NCI-H2107 treated with DMSO at 0.1 percent for 48 hours (cell line): ENCODE data around the gene DENND11.

Experiments
- DNase-seq: peaks from one replicate; lab custom pipeline; 2025; ENCODE audit not compliant: unreplicated experiment; lab: John Stamatoyannopoulos, UW

Gene DENND11

DNA sequence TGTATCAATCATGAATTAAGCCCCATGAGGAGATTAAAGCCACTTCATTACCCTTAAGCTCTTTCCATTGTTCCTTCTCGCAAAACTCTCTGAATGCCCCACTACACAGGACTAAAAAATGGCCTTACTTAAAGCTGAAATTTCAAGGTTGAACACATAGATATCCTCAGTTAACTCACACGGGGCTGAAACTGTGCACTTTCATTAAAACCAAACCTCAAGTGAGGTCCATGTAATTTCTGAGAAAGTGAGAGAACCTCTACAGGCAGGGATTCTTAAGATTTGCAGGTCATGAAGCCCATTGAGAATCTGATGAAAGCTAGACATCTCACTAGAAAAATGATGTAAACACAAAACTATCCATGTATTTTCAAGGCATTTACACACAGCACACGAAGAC lies 15.9 kb downstream of the DENND11 start:
- DNase-seq: no peak

DNA sequence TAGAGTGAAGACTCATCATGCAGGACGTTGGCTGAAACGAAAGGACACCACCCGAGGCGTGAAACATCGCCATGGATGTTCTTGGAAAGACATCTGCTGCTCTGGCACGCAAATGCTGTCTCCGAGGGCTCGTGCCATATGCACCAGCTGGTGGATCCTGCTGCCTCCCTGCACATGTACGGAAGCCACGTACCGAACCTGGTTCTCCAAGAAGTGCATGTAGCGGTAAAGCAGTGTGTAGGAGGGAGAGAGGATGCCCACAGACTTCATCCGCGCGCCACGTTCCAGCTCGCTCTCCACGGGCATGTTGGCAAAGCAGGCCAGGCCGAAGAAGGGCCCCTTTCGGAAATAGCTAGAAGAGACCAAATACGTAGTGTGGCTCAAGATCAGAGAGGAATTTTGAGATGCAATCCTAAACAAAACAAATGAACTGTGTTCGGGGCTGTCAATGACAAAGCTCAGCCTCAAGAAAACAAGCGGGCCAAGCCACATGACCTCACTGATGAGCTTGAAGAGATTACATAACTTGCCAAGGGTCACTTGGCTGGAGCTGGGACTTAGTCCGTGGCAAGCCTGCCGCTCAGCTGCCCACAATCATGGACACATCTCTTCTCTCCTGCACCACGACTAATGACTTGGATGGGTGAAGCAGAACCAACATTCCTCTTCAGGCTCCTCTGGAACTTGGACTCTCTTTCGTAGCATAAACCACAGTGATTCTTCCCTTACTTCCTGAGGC lies 16.5 kb downstream of the DENND11 start:
- no peak for DNase-seq

DNA sequence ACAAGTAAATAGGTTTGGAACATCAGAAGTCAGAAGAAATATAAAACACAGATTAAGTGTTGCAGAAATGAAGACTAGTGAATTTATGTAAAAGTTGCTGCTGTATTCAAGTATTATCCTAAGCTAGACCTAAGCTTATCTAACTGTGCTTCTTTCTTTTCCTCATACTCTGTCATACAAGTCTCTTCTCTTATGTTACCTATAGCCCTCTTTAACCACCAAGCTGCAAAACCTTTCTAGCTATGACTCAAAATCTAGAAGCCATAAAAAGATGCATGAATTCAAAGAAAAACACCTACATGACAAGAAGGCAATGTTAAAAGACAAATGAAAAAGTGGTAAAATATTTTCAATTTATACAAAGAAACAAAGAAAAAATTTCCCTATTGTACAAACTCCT lies 23.0 kb downstream of the DENND11 start:
- no peak for DNase-seq

DNA sequence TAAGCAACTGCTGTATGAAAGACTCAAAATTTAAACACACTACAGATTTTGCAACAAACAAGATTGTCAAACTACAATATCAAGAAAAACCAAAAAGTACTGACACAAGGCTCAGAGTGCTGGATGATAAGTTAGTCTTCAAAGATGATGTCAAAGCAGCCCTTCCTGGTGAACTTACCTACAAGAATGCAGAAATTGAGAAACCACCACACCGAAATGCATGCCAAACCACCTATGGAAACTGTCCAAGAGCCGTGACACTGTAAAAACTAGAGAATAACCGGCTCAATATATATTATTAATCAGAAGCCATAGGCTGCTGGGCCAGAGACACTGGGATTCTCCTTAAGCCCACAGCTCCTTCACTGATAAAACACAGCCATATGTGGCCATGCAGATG lies 25.3 kb downstream of the DENND11 start:
- no peak for DNase-seq

DNA sequence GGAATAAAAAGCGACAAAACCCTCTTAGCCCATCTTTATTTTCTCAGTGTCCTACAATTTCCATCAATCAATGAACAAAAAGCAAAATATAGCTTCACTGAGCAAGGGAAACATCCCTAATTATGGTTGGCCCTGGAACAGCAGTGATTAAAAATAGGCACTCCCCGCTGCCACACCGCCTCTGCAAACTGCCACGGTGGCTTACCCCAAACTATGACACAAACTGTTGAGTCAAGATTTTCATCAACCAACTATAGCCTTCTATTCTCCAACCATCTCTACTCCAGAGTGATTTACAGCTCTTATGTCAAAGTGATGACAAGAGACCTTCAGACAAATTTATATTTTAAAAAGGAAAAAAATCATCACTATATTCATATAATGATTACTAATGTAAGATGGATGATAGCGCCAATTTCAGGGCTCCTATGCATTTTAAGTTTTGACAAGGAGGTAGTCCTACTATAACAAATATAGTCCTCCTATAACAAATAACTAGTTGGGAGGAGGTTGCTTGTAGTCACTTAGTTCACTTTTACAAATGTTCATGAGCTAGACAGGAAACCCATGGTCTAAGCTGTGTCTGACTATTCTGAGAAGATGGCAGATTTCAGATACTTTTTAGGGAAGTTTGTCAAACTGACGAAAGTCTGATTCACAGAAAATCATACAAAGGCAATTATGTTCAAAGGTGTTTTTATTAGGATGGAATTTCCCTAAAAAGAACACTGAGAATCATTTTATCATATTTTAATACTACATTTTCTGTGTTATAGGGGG lies 26.3 kb downstream of the DENND11 start:
- no peak for DNase-seq

DNA sequence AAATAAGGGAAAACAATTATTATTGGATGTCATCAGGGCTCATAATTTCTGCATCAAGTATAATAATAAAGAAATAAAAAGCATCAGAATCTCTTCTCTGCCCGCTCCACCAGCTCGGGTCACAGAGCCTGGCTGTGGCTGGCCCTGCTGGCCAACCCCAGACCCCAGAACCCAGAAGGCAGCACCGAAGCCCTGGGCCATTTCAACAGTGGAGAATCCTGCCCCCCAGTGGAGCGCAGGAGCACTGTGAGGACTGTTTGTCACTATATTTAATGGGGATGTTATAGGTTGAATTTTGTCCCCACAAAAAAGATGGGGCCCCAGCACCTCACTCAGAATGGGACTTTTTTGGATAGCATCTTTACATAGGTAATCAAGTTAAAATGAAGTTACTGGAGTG lies 27.3 kb downstream of the DENND11 start:
- no peak for DNase-seq

DNA sequence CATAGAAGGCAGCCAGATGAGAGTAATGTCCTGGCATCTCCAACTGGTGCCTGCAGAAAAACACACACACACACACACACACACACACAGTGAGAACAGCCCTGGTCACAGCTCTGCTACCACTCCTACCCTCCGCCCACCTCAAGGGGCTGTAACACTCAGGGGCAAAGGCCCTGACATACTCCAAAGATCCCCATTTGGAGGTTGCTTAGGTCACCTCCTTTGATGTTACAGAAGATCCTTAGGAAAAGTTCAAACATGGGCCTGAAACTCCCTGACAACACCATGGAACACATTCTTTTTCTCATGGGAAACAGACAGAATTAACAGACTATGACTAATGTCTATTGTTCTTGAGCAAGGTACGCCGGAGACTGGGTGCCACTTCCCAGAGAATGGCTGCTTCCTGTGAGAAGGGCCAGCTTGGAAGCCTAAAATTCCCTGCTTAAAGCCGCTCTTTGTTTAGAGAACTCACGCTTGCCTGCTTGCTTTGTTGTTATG lies 27.7 kb downstream of the DENND11 start:
- no peak for DNase-seq

DNA sequence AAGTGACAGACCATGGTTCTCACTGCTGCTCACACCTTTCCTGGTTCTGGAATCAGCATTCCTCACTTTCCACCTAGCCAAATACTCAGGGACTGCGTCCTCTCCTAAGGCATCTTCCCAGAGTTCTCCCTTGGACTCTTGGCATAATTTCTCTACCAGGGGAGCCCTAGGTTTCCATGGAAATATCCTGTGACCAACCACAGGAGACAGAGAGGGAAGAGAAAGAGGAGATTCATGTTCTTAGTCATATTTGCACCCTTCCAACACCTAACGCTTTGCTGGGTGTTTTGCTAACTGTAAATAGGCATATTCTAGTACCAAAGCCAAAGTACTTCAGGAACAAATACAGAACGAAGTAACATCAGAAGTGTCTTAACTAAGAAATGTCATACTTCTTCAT lies 28.6 kb downstream of the DENND11 start:
- DNase-seq: no peak

DNA sequence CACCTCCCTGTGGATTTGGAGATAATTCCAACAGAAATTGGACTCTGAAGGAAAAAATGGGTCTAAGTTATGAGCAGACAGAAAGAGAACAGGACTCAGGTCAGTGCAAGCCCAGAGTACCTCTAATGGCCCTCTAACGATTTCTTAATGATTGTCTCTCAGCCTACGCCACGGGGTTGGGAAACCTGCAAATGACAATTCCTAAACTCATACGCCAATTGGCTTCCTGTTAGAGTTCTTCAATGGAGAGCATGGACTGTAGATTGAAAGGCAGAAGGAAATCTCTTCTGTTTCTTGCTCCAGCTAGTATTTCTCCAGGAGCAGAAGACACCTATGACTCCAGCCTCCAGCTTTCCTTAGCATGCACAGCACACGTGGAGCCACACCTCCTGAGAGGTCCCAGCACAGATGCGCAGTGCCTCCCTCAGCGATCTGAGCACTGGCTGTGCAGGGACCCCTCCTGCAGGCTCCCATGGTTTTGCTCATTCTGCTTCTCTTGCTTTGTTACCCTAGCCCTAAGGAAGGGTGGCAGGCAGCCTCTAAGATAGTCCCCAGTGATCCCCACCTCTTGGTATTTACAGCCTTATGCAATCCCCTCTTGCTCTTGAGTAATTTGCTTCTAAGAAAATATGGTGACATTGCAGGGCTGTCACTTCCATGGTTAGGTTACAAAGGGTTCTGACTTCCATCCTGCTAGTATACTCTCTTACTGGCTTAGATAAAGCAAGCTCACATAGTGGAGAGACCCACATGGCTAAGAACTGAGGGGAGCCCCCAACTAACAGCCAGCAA lies 30.1 kb downstream of the DENND11 start:
- DNase-seq: no peak

DNA sequence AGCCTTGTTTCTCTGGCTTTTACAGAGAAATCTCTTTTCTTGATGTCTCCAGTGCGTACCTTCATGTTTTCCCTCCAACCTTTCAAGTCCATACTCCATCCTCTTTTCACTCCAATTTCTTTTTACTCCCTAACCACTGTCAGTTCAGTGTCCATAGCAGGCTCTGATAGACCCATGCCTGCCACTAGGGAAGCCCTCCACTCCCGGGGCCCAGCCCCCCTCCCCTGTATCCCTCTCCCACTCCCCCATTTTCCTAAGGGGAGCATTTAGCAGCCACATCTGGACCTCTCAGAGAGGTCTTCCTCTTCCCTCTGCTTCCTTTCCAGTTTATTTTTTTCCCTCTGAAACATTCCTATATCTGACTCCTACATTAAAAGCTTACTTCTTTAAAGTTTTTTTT lies 33.1 kb downstream of the DENND11 start:
- DNase-seq: no peak

DNA sequence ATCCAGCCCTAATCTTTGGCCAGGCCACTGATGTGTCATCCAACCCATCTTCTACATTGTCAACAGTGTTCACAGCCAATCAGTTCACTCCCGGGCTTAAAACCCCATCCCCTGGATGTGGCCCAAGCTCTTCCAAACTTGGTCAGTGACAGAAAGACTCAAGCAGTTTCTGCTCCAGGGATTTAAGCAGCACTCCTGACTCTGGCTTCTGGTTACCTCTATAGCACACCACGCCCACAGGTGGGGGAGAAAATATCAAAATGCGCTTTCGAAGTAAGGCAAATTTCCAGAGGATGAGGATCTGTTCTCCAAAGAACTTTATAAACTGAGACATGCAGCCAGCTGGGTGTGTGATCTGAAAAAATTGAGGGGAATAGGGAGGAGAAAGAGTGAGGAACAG lies 35.9 kb downstream of the DENND11 start:
- DNase-seq: no peak

DNA sequence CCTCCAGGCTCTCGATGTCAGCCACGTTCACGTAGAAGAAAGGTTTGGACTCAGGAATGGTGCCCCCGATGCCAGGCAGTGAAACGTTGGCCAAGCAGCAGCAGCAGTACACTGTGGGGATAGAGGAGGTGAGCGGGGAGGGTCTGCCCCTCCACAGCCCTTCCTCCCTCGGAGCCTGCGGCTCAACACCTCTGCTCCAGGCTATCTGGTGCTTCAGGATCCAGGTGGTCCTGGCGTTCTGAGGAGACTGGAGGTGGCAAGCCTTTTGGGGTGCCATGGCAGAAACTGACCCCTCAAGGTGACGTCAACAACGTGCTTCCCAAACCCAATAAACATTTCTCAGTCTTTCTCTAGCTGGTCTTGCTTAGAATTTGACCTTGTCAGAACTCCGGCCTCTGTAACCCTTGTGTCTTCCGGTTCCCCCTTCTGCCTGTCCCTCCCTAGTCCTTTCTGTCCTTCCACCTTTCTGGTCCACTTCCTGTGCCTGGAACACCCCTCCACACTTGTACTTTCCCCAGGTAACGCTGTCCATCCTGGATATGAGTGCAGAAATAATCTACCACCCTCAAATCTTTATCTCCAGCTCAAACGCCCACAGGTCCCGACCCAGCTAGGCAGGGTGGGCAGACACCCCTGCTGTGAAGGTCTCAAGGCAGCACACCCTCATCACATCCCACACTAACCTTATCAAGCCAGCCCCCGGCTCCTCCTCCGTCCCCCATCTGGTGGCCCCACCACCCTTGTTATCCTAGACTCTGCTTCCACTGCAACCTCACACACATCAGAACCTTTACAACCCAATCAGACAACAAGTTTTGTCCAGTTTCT lies 36.5 kb downstream of the DENND11 start:
- DNase-seq: no peak

DNA sequence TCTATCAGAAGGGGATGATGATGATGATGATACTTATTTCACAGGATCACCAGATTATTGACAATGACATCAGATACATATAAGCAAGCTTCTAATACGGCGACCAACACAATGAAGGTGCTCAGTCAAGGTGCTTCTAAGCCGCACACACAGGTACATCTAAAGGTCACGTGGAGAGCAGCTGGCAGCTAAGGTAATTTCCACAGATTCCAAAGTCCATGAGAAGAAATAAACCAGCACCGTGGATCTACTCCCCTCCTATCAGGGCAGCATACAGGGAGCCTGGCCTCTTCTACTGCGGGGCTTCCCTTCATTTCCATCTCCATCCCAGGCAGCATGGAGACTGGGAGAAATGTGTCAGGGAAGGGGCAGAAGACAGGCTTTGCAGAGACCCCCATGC lies 37.5 kb downstream of the DENND11 start:
- no peak for DNase-seq

DNA sequence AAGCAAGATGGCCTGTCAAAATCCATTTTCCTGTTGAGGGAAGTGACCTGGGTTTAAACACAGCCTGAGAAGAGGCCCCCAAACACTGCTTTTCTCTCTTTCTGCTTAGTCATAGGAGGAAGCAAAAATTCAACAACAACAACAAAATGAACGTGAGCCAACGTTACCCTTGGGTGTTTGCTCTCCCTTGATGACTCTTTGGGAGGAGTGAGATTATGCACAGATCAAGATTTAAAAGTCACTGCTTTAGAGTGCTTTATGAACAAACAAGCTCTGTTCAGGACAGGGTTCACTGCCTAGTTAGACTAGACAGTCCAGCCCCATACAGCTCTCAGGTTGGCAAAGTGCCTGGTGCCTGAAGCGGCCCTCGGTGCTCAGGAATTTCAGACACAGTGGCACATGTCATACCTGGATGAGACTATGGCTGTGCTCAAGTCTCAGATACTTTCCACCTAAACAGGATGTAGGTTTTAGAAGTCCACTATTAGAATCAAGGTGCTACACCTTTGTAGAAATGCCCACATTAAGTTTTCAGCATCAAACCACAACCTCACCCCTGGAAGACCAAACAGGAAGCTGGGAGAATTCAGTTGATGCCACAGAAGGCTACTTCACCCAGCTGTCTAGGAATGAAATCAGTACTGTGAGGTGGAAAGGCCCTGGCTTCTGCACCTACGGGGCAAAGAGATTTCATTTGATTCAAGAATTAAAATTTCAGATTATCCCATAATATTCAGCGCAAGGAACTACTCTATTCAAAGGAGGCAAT lies 38.7 kb downstream of the DENND11 start:
- no peak for DNase-seq

DNA sequence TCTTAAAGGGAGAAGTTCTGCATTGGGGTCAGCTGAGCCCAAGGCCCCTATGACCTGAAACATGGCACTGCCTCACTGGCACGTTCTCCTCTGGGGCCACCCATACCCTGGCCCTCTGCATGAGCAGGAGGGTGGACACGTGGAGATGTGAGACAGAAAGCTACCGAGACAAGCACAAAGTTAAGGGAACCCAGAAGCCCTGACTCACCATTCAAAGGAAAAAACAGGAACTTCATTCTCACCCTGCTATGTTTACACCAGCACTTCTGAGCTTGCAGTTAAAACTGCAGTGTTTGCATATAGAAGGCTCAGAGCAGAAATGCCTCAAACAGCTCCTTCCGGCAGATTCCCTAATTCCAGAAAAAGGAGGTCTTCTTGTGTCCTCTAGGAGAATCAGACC lies 41.7 kb downstream of the DENND11 start:
- DNase-seq: no peak

DNA sequence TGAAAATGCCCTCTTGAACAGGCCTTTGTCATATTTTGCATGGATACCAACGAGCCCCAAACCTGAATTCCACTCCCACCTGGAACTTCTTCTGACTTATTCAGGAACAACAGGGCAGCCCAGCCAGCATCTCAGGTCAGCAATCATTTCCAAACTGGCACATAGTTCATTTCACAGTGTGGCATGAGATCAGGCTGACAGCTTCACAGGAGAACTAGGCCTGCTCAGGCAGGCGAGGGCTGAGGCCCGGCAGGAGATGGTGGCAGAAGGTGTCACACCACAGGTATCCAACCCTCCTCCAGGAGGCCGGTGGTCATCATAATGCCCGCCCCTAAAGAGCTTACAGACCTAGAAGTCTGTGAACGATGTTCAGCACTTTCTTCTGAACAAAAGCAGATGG lies 42.5 kb downstream of the DENND11 start:
- no peak for DNase-seq

DNA sequence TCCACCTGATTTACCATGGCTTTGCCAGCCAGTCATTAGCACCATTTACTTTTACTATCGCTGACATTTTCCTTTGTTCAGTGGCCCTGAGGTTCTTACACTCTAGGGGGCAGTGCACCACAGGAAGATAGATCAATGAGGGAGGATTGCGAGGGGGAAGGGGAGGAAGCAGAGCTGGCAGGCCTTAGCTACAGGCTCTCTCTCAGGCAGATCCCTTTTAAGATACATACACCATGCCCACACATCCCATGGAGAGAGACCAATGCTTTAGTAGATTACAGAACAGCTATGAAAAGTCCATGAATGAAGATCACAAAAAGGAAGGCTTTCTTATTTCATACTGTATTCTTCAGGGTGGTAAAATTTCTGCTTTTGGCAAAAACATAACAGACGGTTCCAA lies 47.4 kb downstream of the DENND11 start:
- peak; percentile 87 for DNase-seq

DNA sequence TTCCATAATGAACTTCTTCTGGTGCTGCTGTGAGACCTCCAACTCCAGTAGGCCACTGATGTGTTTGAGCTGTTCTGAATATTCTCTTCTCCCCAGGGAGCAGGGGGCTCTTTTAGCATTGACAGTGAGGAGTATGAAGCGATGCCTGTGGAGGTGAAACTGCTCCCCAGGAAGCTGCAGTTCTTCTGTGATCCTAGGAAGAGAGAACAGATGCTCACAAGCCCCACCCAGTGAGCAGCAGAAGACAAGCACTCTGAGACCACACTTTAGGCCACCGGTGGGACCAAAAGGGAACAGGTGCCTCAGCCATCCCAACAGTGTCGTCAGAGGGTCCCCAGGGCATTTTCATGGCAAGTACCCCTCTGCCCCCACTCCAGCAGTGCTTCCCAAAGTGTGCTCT lies 49.3 kb downstream of the DENND11 start:
- no peak for DNase-seq
